NCI-H146 (cell line): Measurements from ENCODE around the gene LPCAT1.

ENCODE experiments used
- DNase-seq: peaks from one replicate; lab custom pipeline; 2025; lab: John Stamatoyannopoulos, UW

The LPCAT1 gene

GRCh38 chr5:1444361-1445189, 79.2 kb downstream of the LPCAT1 start:
- DNase-seq, result peak; percentile 49

- DNase-seq, result peak; percentile 56
Measured at GRCh38 chr5:1443991-1444360, 79.8 kb downstream of the LPCAT1 start.

GRCh38 chr5:1443171-1443570, 80.6 kb downstream of the LPCAT1 start:
- DNase-seq, result no peak

GRCh38 chr5:1442222-1443145, 81.3 kb downstream of the LPCAT1 start:
- DNase-seq, result no peak

- no peak for DNase-seq
Measured at GRCh38 chr5:1441166-1441865, 82.4 kb downstream of the LPCAT1 start.

GRCh38 chr5:1440098-1440493, 83.7 kb downstream of the LPCAT1 start:
- DNase-seq, result no peak

- DNase-seq, result no peak
Measured at GRCh38 chr5:1439388-1440097, 84.2 kb downstream of the LPCAT1 start.

GRCh38 chr5:1438871-1439270, 84.9 kb downstream of the LPCAT1 start:
- no peak for DNase-seq

GRCh38 chr5:1437876-1438559, 85.7 kb downstream of the LPCAT1 start:
- no peak for DNase-seq

GRCh38 chr5:1437226-1437829, 86.4 kb downstream of the LPCAT1 start:
- DNase-seq, result peak; percentile 56

- DNase-seq, result no peak
Measured at GRCh38 chr5:1436681-1437080, 87.1 kb downstream of the LPCAT1 start.

- DNase-seq, result no peak
Measured at GRCh38 chr5:1436036-1436435, 87.7 kb downstream of the LPCAT1 start.

- no peak for DNase-seq
Measured at GRCh38 chr5:1435369-1435768, 88.4 kb downstream of the LPCAT1 start.

- no peak for DNase-seq
Measured at GRCh38 chr5:1432296-1432695, 91.5 kb downstream of the LPCAT1 start.

GRCh38 chr5:1431896-1432295, 91.9 kb downstream of the LPCAT1 start:
- DNase-seq, result no peak

GRCh38 chr5:1431021-1431811, 92.5 kb downstream of the LPCAT1 start:
- DNase-seq, result no peak

- no peak for DNase-seq
Measured at GRCh38 chr5:1430121-1430795, 93.5 kb downstream of the LPCAT1 start.

GRCh38 chr5:1429496-1429895, 94.3 kb downstream of the LPCAT1 start:
- DNase-seq, result no peak

- no peak for DNase-seq
Measured at GRCh38 chr5:1429066-1429465, 94.7 kb downstream of the LPCAT1 start.
